Activated T-cell treated with anti-CD3 and anti-CD28 coated beads, Interleukin-2, amount 50 U/mL, for 24 hours (primary cell): ENCODE data around the gene RASGRP4.
A peak's percentile ranks its signal among the peaks of the same experiment; 100 is the strongest.
"Not testable (repeated sequence)": the region's sequence is repeated elsewhere in the genome, so short reads cannot be mapped to it uniquely, and the experiment has no call there.

ENCODE experiments used
- DNase-seq: peaks from one replicate; pipeline ENCODE4 v3.0.0-alpha.2; 2020
- H3K27ac Mint-ChIP-seq: 2 replicates; pipeline ENCODE4 v1.8.0; 2020; ENCODE audit warnings: mild to moderate bottlenecking, mixed read lengths
- H3K27me3 Mint-ChIP-seq: 2 replicates; pipeline ENCODE4 v1.8.0; 2020; ENCODE audit warnings: mixed read lengths
- H3K36me3 Mint-ChIP-seq: 2 replicates; pipeline ENCODE4 v1.8.0; 2020; ENCODE audit warnings: low read depth, mixed read lengths
- H3K4me1 Mint-ChIP-seq: 2 replicates; pipeline ENCODE4 v1.8.0; 2020; ENCODE audit warnings: low read depth, mixed read lengths
- H3K4me3 Mint-ChIP-seq: 2 replicates; pipeline ENCODE4 v1.8.0; 2020; ENCODE audit warnings: mild to moderate bottlenecking, moderate library complexity, mixed read lengths
- H3K9me3 Mint-ChIP-seq: 2 replicates; pipeline ENCODE4 v1.8.0; 2020; ENCODE audit warnings: mixed read lengths

RASGRP4 gene

GRCh38 chr19:38412961-38413360, 13.1 kb downstream of the RASGRP4 start:
- peaks cover 13% of the 10 kb centered on the region for H3K36me3 Mint-ChIP-seq
- H3K9me3 Mint-ChIP-seq, result no peaks in the 10 kb centered on the region
- no peak overlapping the region for H3K4me3 Mint-ChIP-seq
- H3K27ac Mint-ChIP-seq, result no peak overlapping the region
- DNase-seq, result no peak
- H3K27me3 Mint-ChIP-seq, result no peaks in the 10 kb centered on the region
- H3K4me1 Mint-ChIP-seq, result peaks cover 14% of the 10 kb centered on the region

GRCh38 chr19:38412491-38412890, 13.5 kb downstream of the RASGRP4 start:
- Mint-ChIP-seq H3K27me3 (no peaks in the 10 kb centered on the region), H3K27ac (no peak overlapping the region), H3K4me3 (no peak overlapping the region), H3K36me3 (peaks cover 15% of the 10 kb centered on the region), H3K4me1 (peaks cover 10% of the 10 kb centered on the region), H3K9me3 (no peaks in the 10 kb centered on the region)
- no peak for DNase-seq

GRCh38 chr19:38411898-38412297, 14.1 kb downstream of the RASGRP4 start:
- H3K36me3 Mint-ChIP-seq, result peaks cover 20% of the 10 kb centered on the region
- H3K27me3 Mint-ChIP-seq, H3K9me3 Mint-ChIP-seq, H3K4me3 Mint-ChIP-seq, H3K27ac Mint-ChIP-seq, DNase-seq, H3K4me1 Mint-ChIP-seq: not testable (repeated sequence)

GRCh38 chr19:38411041-38411712, 14.8 kb downstream of the RASGRP4 start:
- no peak for DNase-seq
- H3K4me1 Mint-ChIP-seq, result no peaks in the 10 kb centered on the region
- H3K9me3 Mint-ChIP-seq, result no peaks in the 10 kb centered on the region
- no peak overlapping the region for H3K27ac Mint-ChIP-seq
- no peaks in the 10 kb centered on the region for H3K27me3 Mint-ChIP-seq
- H3K36me3 Mint-ChIP-seq, result peaks cover 25% of the 10 kb centered on the region
- no peak overlapping the region for H3K4me3 Mint-ChIP-seq

GRCh38 chr19:38410407-38410806, 15.6 kb downstream of the RASGRP4 start:
- DNase-seq, H3K4me1 Mint-ChIP-seq, H3K9me3 Mint-ChIP-seq, H3K27ac Mint-ChIP-seq, H3K27me3 Mint-ChIP-seq, H3K4me3 Mint-ChIP-seq: not testable (repeated sequence)
- peaks cover 28% of the 10 kb centered on the region for H3K36me3 Mint-ChIP-seq

- H3K4me1 Mint-ChIP-seq, result peaks cover 2% of the 10 kb centered on the region
- no peaks in the 10 kb centered on the region for H3K9me3 Mint-ChIP-seq
- H3K4me3 Mint-ChIP-seq, result no peak overlapping the region
- H3K27me3 Mint-ChIP-seq, result no peaks in the 10 kb centered on the region
- no peak for DNase-seq
- H3K27ac Mint-ChIP-seq, result peak overlapping the region; percentile 2
- H3K36me3 Mint-ChIP-seq, result peaks cover 35% of the 10 kb centered on the region
Observed at GRCh38 chr19:38409631-38410133, 16.3 kb downstream of the RASGRP4 start.

- Mint-ChIP-seq H3K36me3 (peaks cover 34% of the 10 kb centered on the region), H3K4me1 (peaks cover 15% of the 10 kb centered on the region), H3K9me3 (no peaks in the 10 kb centered on the region), H3K27ac (peak overlapping the region; percentile 50), H3K27me3 (no peaks in the 10 kb centered on the region), H3K4me3 (no peak overlapping the region)
- no peak for DNase-seq
Observed at GRCh38 chr19:38405276-38405675, 20.7 kb downstream of the RASGRP4 start.

GRCh38 chr19:38404858-38405257, 21.2 kb downstream of the RASGRP4 start:
- Mint-ChIP-seq H3K27ac (no peak overlapping the region), H3K27me3 (no peaks in the 10 kb centered on the region), H3K4me3 (peak overlapping the region; percentile 84), H3K9me3 (no peaks in the 10 kb centered on the region), H3K4me1 (peaks cover 15% of the 10 kb centered on the region), H3K36me3 (peaks cover 33% of the 10 kb centered on the region)
- no peak for DNase-seq

- peaks cover 15% of the 10 kb centered on the region for H3K4me1 Mint-ChIP-seq
- DNase-seq, result peak; percentile 99
- H3K36me3 Mint-ChIP-seq, result peaks cover 26% of the 10 kb centered on the region
- peak within 1 kb of the TSS; percentile 84 for H3K4me3 Mint-ChIP-seq
- H3K27ac Mint-ChIP-seq, result peak within 1 kb of the TSS; percentile 93
- H3K9me3 Mint-ChIP-seq, result no peaks in the 10 kb centered on the region
- H3K27me3 Mint-ChIP-seq, result no peaks in the 10 kb centered on the region
Observed at GRCh38 chr19:38402967-38403674, 22.9 kb downstream of the RASGRP4 start, which contains the start of gene FAM98C. Gene FAM98C (plus strand): TSS chr19:38403093. CDS start chr19:38403154, 61 bp downstream.

- H3K27me3 Mint-ChIP-seq, result no peaks in the 10 kb centered on the region
- H3K27ac Mint-ChIP-seq, result peak overlapping the region; percentile 80
- no peak for DNase-seq
- peaks cover 15% of the 10 kb centered on the region for H3K4me1 Mint-ChIP-seq
- H3K4me3 Mint-ChIP-seq, result peak overlapping the region; percentile 84
- H3K36me3 Mint-ChIP-seq, result peaks cover 24% of the 10 kb centered on the region
- H3K9me3 Mint-ChIP-seq, result no peaks in the 10 kb centered on the region
Observed at GRCh38 chr19:38402623-38402966, 23.4 kb downstream of the RASGRP4 start.

- Mint-ChIP-seq H3K36me3 (peaks cover 13% of the 10 kb centered on the region), H3K4me3 (no peak overlapping the region), H3K4me1 (peaks cover 22% of the 10 kb centered on the region), H3K9me3 (no peaks in the 10 kb centered on the region), H3K27ac (no peak overlapping the region), H3K27me3 (no peaks in the 10 kb centered on the region)
- no peak for DNase-seq
Observed at GRCh38 chr19:38401148-38401547, 24.9 kb downstream of the RASGRP4 start.

- peaks cover 23% of the 10 kb centered on the region for H3K4me1 Mint-ChIP-seq
- no peaks in the 10 kb centered on the region for H3K9me3 Mint-ChIP-seq
- no peak overlapping the region for H3K4me3 Mint-ChIP-seq
- H3K27ac Mint-ChIP-seq, result no peak overlapping the region
- no peak for DNase-seq
- H3K27me3 Mint-ChIP-seq, result no peaks in the 10 kb centered on the region
- peaks cover 10% of the 10 kb centered on the region for H3K36me3 Mint-ChIP-seq
Observed at GRCh38 chr19:38400361-38400760, 25.7 kb downstream of the RASGRP4 start.

- H3K9me3 Mint-ChIP-seq, result no peaks in the 10 kb centered on the region
- no peak overlapping the region for H3K27ac Mint-ChIP-seq
- no peaks in the 10 kb centered on the region for H3K27me3 Mint-ChIP-seq
- no peak for DNase-seq
- no peak overlapping the region for H3K4me3 Mint-ChIP-seq
- H3K36me3 Mint-ChIP-seq, result peaks cover 2% of the 10 kb centered on the region
- peaks cover 27% of the 10 kb centered on the region for H3K4me1 Mint-ChIP-seq
Observed at GRCh38 chr19:38399537-38399936, 26.5 kb downstream of the RASGRP4 start.

GRCh38 chr19:38399081-38399480, 26.9 kb downstream of the RASGRP4 start:
- no peaks in the 10 kb centered on the region for H3K9me3 Mint-ChIP-seq
- H3K4me1 Mint-ChIP-seq, result peaks cover 29% of the 10 kb centered on the region
- H3K4me3 Mint-ChIP-seq, result no peak overlapping the region
- no peak overlapping the region for H3K27ac Mint-ChIP-seq
- H3K36me3 Mint-ChIP-seq, result peaks cover 2% of the 10 kb centered on the region
- H3K27me3 Mint-ChIP-seq, result peaks cover under 1% of the 10 kb centered on the region
- DNase-seq, result no peak
